ENCODE results near the gene TRPM7. TPM values are rescaled to one million over a fixed set of nuclear protein-coding genes. Genes with fewer than 3 reads are reported as not detected.

The TRPM7 gene
- total RNA-seq, 1 experiment from 2014 or later, result 35.5 TPM

- H3K27me3 Mint-ChIP-seq (ENCODE audit: insufficient read depth, unreplicated experiment), result no peaks in the 10 kb centered on the region
- DNase-seq (ENCODE audit: unreplicated experiment), result no peak
- POLR2A ChIA-PET, result interaction anchor here (0.7 to 1.5 kb wide), 2 partner anchors 110 to 411 kb away, joined by 3 to 5 read pairs; no protein-coding TSS in a partner anchor
- intact Hi-C loops (cut with micrococcal nuclease), result no loop called here
- CTCF ChIA-PET, result interaction anchor here (0.6 kb wide), 2 partner anchors 189 to 235 kb away, joined by 3 read pairs; no protein-coding TSS in a partner anchor
- BruUV-seq (replicated peaks), result no TSS peak
- H3K4me3 Mint-ChIP-seq (ENCODE audit: unreplicated experiment), result no peak overlapping the region
- no peak overlapping the region for H3K27ac Mint-ChIP-seq (ENCODE audit: low read depth, unreplicated experiment)
- H3K36me3 Mint-ChIP-seq (ENCODE audit: insufficient read depth, unreplicated experiment), result peaks cover 90% of the 10 kb centered on the region
- H3K9me3 Mint-ChIP-seq (ENCODE audit: unreplicated experiment), result no peaks in the 10 kb centered on the region
- TF ChIP-seq, protein P1, sequence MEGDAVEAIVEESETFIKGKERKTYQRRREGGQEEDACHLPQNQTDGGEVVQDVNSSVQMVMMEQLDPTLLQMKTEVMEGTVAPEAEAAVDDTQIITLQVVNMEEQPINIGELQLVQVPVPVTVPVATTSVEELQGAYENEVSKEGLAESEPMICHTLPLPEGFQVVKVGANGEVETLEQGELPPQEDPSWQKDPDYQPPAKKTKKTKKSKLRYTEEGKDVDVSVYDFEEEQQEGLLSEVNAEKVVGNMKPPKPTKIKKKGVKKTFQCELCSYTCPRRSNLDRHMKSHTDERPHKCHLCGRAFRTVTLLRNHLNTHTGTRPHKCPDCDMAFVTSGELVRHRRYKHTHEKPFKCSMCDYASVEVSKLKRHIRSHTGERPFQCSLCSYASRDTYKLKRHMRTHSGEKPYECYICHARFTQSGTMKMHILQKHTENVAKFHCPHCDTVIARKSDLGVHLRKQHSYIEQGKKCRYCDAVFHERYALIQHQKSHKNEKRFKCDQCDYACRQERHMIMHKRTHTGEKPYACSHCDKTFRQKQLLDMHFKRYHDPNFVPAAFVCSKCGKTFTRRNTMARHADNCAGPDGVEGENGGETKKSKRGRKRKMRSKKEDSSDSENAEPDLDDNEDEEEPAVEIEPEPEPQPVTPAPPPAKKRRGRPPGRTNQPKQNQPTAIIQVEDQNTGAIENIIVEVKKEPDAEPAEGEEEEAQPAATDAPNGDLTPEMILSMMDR (IDR thresholded peaks at IDR 0.05; ENCODE audit: unreplicated experiment), result no peak
- peaks cover 12% of the 10 kb centered on the region for H3K4me1 Mint-ChIP-seq (ENCODE audit: insufficient read depth, unreplicated experiment)
These were observed 122.8 kb downstream of the TRPM7 start for GRCh38 chr15:50563756-50564155.

- Mint-ChIP-seq H3K36me3 (ENCODE audit: insufficient read depth, unreplicated experiment) (peaks cover 86% of the 10 kb centered on the region), H3K9me3 (ENCODE audit: unreplicated experiment) (no peaks in the 10 kb centered on the region), H3K27me3 (ENCODE audit: insufficient read depth, unreplicated experiment) (no peaks in the 10 kb centered on the region), H3K4me3 (ENCODE audit: unreplicated experiment) (no peak overlapping the region), H3K27ac (ENCODE audit: low read depth, unreplicated experiment) (peak overlapping the region; percentile 81), H3K4me1 (ENCODE audit: insufficient read depth, unreplicated experiment) (peaks cover 12% of the 10 kb centered on the region)
- ChIA-PET POLR2A (interaction anchor here (0.6 to 1.5 kb wide), 5 partner anchors 17 to 410 kb away, joined by 3 to 5 read pairs (median 3); no protein-coding TSS in a partner anchor), CTCF (interaction anchor here (0.6 kb wide), 2 partner anchors 236 to 374 kb away, joined by 3 read pairs; no protein-coding TSS in a partner anchor)
- intact Hi-C loops (cut with micrococcal nuclease), result no loop called here
- no TSS peak for BruUV-seq (replicated peaks)
- TF ChIP-seq, protein P1 (IDR thresholded peaks at IDR 0.05; ENCODE audit: unreplicated experiment), result no peak
- DNase-seq (ENCODE audit: unreplicated experiment), result no peak
These were observed 123.6 kb downstream of the TRPM7 start for GRCh38 chr15:50562735-50563640.

DNA sequence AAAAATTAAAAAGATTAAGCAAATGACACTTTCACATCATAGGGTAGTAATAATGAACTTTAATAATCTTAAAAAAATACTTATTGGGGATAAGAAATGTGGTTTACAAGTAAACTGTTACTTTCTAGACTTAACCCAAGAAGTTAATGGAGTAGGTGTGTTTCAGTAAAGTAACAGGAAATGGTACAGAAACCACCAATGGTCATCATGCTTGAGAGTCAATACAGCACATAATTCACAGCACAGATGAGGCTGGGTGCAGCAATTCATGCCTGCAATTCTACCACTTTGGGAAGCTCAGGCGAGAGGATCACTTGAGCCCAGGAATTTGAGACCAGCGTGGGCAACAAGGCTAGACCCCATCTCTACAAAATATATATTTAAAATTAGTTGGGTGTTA lies 128.6 kb downstream of the TRPM7 start:
- peaks cover 70% of the 10 kb centered on the region for H3K36me3 Mint-ChIP-seq (ENCODE audit: insufficient read depth, unreplicated experiment)
- intact Hi-C loops (cut with micrococcal nuclease), result no loop called here
- H3K9me3 Mint-ChIP-seq (ENCODE audit: unreplicated experiment), result no peaks in the 10 kb centered on the region
- peaks cover 6% of the 10 kb centered on the region for H3K4me1 Mint-ChIP-seq (ENCODE audit: insufficient read depth, unreplicated experiment)
- TF ChIP-seq, protein P1 (IDR thresholded peaks at IDR 0.05; ENCODE audit: unreplicated experiment), result no peak
- ChIA-PET POLR2A (no interaction called here), CTCF (no interaction called here)
- no TSS peak for BruUV-seq (replicated peaks)
- no peak overlapping the region for H3K4me3 Mint-ChIP-seq (ENCODE audit: unreplicated experiment)
- no peak for DNase-seq (ENCODE audit: unreplicated experiment)
- no peaks in the 10 kb centered on the region for H3K27me3 Mint-ChIP-seq (ENCODE audit: insufficient read depth, unreplicated experiment)
- no peak overlapping the region for H3K27ac Mint-ChIP-seq (ENCODE audit: low read depth, unreplicated experiment)

DNA sequence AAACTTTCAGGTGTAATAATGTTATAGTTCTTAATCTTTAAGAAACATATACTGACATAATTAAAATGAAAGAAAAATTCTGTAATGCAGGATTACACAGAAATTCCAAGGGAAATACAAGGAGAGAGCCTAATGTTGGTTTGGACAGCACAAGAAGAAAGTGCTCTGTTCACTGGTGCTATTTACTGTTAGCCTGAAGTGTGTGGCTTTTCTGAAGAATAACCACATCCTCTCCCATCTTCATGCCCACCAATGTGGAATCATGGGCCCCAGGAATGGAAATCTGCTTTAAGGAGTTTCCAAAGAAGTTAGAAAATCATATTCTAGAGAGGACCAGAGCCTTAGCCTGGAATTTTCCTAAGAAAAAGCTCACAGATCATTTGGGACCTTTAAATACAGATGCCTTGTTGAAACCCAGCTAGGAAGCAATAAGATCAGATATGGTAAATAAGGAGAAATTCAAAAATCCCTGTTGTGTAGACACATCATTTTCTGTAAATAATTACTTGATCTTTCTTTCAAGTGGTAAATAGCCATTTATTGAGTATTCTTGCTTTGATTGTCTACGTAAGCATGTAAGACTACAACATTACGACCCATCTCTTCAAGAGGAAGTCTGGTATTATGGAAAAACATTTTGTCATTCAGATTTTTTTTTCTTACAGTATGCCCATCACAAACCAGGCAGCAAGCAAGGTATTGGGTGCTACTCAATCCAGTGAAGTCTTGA lies 129.8 kb downstream of the TRPM7 start:
- Mint-ChIP-seq H3K4me1 (ENCODE audit: insufficient read depth, unreplicated experiment) (no peaks in the 10 kb centered on the region), H3K27me3 (ENCODE audit: insufficient read depth, unreplicated experiment) (no peaks in the 10 kb centered on the region), H3K36me3 (ENCODE audit: insufficient read depth, unreplicated experiment) (peaks cover 58% of the 10 kb centered on the region), H3K9me3 (ENCODE audit: unreplicated experiment) (no peaks in the 10 kb centered on the region), H3K27ac (ENCODE audit: low read depth, unreplicated experiment) (no peak overlapping the region), H3K4me3 (ENCODE audit: unreplicated experiment) (no peak overlapping the region)
- no peak for DNase-seq (ENCODE audit: unreplicated experiment)
- TF ChIP-seq, protein P1 (IDR thresholded peaks at IDR 0.05; ENCODE audit: unreplicated experiment), result no peak
- ChIA-PET POLR2A (no interaction called here), CTCF (no interaction called here)
- intact Hi-C loops (cut with micrococcal nuclease), result no loop called here
- no TSS peak for BruUV-seq (replicated peaks)

Data from MCF 10A (cell line).